HL-60/S4 treated with phorbol 12-myristate 13-acetate at 8.2 ng/mL for 4 days and 3 days (cell line): ENCODE results near the gene USPL1.

ENCODE experiments used
- in situ Hi-C: fragments of 300-500 bp; cut with MboI; formaldehyde crosslinking; loops from 2 replicates; pipeline ENCODE4 v1.15.0; 2022; ENCODE audit warnings: low sequenced_read_pairs

USPL1 gene

DNA sequence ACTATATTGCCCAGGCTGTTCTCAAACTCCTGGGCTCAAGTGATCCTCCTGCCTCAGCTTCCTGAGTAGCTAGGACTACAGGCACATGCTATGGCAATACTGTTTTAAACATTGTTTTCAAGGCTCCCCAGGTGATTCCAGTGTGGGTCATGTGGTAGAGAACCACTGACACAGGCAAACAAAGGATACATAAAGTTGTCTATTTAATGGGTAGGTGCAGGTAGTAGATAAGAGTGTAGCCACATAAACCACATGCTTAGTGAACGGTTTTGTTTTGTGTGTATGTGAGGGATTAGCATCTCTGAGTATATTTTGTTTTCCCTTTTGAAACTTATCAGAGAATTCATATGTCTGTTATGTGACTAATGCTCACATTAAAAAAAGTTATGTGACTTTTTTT lies 36.7 kb downstream of the USPL1 start:
- in situ Hi-C loops, result no loop called here

DNA sequence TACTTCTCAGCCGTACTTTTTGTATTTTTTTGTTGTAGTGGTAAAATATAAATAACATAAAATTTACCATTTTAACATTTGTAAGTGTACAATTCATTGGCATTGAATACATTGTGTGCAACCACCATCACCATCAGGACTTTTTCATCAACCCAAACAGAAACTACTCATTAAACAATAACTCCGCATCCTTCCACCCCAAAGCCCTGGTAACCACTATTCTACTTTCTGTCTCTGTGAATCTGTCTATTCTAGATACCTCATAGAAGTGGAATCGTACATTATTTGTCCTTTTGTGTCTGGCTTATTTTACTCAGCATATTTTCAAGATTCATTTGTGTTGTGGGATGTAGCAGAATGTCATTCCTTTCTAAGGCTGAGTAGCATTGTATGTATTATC lies 38.5 kb downstream of the USPL1 start:
- in situ Hi-C loops, result no loop called here

DNA sequence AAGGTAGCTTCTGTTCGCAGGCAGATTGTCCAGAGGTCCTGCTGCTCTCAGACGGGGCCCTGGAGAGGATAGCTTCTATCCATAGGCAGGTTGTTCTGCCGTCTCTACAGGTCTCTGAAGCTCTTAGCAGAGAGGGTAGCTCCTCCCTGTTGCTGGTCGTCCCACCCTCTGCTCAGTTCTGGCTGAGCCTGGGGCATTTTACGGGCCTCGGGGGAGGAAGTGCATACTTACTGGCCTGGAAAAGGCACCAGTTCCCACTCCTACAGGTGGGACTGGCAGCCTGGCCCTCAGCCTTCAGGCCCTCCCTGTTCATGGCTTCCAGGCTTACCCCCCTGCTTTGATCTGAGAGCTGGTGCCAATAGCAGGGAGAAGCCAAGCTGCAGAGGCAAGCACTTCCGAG lies 42.3 kb downstream of the USPL1 start:
- in situ Hi-C loops, result no loop called here

DNA sequence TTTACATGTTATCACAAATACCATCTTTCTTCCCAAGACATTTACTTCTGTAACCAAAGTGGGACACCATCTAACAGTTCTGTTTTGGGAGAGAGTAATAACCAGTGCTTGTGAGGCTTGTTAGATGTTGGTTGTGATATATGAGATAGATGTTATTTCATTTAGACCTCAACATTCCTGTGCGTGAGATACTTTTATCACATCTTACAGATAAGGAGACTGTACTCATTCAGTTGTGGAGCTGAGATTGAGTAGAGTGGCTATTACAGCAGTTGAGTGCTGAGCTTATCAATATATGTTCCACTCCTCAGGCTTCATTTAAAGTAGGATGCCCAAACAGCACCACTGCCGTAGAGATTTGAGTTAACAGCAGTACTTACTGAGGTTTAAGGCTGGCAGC lies 43.1 kb downstream of the USPL1 start:
- in situ Hi-C loops, result no loop called here

DNA sequence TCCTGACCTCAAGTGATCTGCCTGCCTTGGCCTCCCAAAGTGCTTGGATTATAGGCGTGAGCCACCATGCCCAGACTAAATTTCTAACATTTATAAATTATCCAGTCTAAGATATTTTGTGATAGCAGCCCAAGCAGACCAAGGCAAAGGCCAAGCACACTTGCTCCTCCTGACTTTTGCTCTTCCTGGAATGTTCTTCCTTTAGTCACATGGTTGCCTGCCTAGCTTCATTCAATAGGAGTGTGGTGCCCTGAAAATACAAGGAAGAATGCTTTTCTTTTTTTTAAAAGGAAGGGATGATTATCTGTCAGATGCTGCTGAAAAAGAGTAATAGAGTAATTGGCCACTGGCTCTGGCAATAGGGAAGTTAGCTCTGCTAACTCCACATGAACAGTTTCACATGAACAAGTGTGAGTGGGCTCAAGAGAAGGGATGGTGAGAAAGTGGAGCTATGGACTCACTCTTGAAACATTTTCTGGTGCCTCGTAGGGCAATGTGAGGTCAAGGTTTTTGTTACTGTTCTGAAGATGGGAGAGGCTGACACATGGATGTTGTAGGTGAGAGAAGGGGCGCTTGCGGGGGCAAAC lies 47.1 kb downstream of the USPL1 start:
- in situ Hi-C loops, result no loop called here

DNA sequence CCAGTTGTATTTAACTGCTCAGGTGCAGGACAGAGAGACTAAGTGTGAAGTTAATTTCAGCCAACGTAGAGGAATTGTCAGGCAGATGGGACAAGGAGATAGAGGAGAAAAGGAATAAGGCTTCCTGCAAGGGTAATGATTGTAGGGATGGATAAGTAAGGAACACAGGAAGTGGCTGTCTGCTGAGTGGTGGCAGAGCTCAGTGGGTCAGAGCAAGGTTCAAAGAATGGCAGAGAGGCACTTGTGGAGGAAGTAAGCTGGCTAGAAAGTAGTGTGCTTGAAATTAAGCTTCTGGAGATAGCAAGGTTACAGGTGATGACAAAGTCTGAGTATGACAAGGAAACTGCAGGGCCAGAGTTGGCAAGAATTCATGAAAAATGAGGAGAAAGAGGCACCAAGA lies 47.9 kb downstream of the USPL1 start:
- in situ Hi-C loops, result no loop called here

DNA sequence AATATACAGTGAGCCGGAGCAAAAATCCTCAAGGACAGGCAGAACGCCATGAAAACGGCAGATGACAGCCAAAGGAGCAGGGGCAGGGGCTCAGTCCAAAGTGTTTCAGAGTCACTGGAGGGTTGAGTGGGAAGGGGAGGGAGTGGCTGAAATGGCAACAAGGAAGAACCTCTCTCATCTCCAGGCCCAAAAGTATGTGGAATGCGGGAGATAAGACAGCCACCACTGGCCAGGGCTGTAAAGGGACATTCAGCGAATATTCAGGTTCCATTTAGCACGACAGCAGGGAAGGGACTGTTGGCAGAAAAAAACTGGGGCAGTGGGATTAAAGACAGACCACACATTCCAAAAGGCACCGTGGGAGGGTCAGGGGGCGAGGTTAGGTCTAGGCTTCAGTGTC lies 48.4 kb downstream of the USPL1 start:
- in situ Hi-C loops, result no loop called here

DNA sequence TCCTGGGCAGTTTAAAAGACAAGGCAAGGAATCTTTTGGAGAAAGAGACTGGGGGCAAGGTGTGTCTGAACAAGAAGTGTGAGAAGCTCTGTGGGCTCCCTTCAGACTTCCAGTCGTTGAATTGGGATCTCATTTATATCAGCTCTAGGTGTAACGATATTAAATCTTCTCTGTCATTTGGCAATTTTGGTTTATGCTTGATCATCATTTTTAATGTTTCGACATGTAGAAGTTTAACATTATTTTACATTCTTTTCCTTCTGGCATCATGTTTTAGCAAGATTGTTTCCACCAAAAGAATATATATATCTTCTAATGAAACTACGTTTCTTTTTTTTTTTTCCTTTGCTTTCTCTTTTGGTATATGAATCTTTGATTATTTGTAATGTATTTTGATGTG lies 49.3 kb downstream of the USPL1 start:
- in situ Hi-C loops, result no loop called here

DNA sequence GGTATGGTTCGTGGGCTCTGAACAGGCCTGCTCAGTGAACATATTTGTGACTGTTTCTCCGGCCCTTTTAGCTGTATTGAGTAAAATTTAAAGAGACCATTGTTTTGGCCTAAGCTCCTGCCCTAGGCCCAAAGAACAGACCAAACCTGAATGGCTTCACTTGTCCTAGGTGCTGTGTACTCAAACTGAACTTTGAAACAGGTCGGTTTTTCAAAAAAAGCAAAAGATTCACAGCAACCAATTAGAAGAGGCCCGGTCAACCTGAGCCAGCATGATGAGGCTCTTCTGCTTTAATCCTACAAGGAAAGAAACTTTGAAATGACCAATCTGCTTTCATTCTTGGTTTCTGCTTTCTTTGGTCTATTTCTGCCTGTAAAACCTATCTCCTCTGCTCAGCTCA lies 50.6 kb downstream of the USPL1 start:
- in situ Hi-C loops, result no loop called here

DNA sequence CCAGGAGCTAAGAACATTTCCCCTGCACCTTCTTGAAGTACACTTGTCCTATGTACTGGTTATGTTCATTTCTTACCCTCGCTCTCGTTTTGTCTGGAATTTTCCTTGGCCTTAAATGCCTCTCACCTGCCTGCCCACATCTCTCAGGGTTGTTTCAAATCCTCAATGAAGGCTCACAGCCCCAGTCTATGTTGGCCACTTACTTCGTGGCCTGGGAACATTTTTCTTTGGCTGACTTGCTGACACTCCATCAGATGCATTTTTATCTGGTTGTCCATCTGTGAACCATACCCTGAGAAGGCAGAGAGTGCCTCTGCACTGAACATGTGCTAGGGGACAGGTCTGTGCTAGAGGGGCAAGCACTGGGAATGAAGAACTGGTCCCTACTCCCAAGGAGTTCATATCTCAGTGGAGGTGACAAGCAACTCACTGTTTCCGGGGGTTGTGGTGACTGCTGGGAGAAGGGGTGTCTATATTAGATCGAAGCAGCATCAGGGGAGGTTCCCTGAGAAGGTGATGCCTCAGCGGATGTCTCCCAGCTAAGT lies 53.6 kb downstream of the USPL1 start:
- in situ Hi-C loops, result no loop called here

DNA sequence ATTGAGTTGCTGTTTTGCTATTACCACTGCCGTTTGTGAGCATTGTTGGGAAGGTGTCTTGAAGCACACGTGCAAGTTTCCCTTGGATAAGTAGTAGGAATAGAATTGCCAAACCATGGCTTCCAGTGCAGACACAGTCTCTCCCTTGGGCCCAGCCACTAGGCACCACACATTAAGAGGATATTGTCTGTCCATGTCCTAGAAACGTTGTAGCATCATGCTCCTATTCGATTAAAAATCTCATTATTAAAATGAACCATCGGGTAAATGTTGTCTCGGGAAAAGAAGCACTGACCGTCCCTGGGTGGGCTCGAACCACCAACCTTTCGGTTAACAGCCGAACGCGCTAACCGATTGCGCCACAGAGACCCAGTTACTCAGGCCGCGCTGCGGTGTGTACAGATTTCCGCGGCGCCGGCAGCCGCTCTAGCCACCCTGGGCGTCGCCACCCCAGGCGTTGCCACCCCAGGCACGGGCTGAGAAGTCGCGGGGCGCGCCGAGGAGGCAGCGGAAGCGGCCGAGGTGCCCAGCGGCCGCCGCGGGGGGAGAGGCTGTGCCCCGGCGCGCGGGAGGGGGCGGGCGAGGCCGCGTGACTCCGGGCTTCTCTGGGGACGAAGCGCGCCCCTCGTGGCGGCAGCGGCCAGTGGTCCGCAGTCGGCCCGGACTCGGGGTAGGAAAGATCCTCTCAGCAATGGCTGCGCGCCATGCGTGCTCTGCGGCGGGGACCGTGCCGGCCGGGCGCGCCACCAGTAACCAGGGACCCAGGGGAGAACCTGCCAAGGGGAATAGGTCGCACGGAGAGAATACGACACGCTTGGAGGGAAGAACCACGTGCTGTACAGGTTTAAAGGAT lies 56.2 kb downstream of the USPL1 start:
- in situ Hi-C loops, result no loop called here

DNA sequence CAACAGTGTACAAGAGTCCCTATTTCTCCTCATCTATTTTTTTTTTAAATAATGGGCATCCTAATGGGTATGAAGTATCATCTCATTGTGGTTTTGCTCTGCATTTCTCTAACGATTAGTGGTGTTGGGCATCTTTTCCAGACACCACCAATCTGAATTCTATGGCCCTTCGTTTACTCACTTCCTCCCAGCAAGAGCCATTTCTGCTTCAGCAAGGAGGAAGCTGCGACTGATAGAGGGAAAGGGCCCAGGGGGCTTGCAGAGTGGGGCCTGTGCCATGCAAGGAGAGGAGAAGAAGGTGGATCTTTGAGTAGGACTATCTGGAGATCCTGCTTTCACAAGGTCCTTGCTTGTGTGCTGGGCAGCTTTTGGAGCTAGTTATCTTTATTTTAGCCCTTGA lies 58.0 kb downstream of the USPL1 start:
- in situ Hi-C loops, result no loop called here

DNA sequence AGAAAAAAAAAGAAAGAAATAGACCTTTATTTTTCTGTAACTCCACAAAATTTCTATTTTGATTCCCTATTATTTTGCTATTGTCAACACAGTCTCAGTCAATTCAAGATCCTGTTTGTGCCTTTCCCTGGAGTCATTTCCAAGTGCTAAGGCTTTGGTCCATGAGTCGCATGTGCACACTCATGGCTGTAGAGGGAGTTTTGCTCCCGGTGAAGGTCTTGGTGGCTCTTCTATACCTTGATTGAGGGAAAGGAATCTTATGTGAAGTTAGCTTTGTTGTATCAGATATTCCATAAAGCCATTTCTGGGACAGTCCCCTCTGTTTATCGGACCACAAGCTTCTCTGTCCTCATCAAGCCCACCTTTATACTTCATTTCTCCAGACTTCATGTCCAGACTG lies 59.0 kb downstream of the USPL1 start:
- in situ Hi-C loops, result no loop called here

DNA sequence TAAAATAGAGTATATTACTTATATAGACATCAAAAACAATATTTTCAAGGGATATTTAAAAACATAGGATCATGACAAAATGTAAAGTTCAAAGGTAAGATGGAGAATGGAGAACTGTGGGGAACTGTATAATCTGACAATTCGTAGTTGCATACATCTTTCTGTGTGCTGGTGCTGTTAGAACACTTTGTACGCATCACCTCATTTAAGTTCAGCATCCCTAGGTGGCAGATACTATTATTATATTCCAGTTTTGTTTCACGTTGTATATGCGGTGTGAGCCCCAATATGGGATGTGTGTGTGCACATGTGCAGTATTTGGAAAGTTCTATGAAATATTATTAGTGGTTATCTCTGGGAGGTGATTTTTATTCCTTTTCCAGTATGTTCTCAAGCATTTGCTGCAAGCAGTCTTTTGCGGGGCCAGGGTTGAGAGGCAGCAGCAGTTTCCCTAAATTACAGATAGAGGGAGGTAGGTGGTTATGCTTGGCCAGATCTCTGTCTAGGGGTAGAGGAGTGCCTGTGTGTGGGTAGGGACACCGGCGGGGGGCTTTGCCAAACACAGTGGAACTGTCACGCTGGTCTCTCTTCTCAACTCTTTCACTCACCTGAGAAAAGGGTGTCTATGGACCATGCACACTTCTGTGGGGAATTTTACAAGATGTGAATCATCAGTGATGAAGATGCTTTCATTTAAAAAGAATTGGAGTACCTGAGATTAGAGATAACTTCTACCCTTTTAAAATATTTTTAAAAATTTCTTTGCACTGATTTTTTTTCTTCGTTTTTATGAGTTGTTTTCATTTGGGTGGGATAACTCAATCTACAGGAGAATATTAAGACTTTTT lies 62.0 kb downstream of the USPL1 start:
- in situ Hi-C loops, result no loop called here

DNA sequence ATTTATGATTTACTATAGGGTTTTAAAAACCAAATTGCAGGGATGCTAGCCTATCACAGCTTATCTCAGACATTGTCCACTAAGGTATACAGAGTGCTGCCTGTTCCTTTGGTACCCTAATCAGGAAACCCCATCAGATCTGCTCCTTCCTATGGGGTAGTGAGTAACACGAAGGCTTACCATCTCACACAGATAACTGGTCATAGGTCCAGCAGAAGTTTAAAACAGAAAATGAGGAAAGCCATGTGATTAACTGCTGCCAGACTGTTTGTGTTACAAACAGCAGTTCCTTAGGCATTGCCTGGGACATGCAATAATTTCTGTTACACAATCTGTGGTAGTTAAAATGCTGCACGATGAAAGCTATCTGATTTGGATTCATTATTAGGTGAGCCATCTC lies 64.1 kb downstream of the USPL1 start:
- in situ Hi-C loops, result no loop called here

DNA sequence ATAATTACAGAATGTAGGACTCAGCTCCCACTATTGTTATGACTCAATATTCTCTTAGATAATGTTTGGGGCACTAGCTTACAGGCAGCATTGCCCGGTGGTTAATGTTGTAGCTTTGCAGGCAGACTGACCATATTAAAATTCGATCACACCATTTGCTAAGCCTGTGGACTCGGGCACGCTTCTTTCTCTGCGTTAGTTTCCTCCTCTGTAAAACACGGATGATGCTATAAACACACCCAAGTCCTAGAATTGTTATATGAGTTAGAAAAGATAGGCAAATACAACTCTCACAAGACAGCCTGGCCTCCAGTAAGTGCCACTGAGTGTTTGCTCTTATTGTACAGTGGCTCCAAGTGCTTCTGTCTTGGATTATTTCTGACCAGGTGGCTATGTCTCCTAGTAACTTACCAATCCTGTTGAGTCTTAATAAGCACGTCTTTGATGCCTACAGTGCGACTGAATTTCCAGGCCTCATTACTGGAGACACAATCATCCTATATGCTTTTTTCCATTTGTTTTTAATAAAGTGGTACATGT lies 67.7 kb downstream of the USPL1 start:
- in situ Hi-C loops, result no loop called here

DNA sequence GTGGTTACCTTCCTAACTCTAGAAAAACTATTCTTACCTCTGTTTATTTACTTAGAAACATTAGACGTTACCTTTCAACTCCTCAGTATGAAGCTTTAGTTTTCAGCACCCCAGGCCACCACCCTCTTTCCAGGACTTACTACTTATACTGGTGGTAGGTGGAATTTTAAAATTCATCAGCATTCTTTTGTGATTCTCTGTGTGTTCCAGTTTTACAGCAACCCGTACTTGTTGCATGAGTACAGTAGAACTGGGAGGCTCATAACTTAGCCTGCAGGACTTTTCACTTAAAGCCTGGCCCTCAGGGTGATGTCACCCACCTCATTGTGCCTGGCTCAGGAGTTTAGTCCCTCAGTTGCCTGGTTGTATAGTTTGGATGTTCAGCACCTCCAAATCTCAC lies 68.3 kb downstream of the USPL1 start:
- in situ Hi-C loops, result no loop called here

DNA sequence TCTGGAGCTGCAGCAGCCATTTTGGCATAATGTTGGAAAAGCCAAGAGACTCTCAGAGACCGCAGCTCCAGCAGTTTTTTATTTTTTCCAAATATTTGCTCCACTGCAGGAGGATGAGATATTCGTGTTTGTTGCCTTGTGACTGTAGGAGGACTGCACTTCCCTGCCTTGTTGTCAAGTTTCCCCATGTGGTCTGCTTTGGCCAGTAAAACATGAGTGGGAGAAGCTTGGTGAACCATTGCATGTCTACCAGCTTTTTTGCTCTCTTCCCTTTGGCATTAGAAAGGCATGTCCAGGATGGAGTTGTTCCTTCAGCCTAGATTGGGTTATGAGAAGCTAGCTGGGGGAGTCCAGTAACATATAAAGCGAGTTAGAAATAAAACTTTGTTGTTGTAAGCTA lies 69.9 kb downstream of the USPL1 start:
- in situ Hi-C loops, result no loop called here

DNA sequence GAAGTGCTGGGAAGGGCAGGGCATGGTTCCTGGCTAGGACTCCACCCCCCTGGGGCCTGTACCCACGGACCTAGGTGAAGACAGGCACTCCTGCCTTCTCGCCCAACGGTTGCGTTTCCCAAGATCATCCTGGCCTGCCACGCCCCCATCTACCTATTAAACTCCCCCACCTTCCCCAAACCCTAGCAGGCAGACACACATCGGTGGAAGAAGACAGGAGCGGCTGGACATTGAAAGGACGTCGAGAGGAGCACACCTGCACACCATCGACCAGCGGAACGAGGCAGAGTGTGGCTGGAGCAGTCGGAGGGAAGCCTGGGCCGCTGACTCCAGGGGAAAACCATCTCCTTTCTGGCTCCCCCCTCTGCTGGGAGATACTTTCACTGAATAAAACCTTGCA lies 72.0 kb downstream of the USPL1 start:
- in situ Hi-C loops, result no loop called here

DNA sequence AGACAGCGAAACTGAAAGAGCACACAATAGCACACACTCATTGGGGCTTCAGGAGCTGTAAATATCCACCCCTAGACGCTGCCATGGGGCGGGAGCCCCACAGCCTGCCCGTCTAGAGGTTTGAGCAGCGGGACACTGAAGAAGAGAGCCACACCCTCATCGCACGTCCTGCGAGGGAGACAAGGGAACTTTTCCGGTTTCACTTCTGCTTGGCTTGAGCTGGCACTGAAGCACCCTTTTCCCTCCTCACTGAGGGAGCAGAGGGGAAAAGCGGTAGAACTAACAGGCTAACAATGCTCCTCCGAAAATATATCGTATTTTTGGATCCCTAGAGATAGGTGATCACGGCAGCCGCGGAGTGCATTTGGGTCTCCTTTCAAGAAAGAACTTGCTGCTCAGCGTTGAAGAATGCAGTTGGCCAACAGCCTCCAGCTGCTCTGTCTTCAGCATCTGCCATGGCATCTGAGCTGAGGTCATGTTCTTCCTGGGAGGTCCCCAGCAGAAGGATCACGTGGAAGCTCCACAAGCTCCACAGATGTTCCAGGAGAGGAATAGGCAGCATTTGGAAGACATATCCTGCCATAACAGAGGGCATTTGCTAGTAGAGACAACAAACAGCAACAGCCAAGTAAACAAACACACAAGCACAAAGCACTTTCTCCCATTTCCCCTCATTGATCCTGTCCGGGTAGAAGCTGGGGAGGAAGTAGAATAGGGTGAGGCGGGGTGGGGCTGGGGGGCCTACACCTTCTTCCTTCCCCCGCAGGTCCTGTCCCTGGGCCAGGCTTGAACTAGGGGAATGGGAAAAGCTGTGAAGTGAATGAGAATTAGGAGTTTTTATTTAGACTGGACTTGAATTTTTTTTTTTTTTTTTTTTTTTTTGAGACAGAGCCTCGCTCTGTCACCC lies 72.8 kb downstream of the USPL1 start:
- in situ Hi-C loops, result no loop called here
